Heart left ventricle (tissue), 16 donors: Measurements from ENCODE around the gene ASPG. TPM values are rescaled to one million over a fixed set of nuclear protein-coding genes. Genes with fewer than 3 reads are reported as not detected.

Experiments
- ATAC-seq, 4 donors: fragments of 200-7000 bp; cut with Tn5 transposase; one replicate each; pipeline ENCODE4 v1.9.1; 2020 to 2022; ENCODE audit warnings: moderate library complexity in 4 of 4, mild to moderate bottlenecking in 3 of 4, moderate number of reproducible peaks in 1 of 4
- DNase-seq, 5 donors: peaks; one replicate each; pipeline ENCODE4 v3.0.0-alpha.2; 2020
- H3K27ac ChIP-seq, 12 donors: fragments of 200-600 bp; sonication (generic) in 4 of 12; one replicate each; pipeline versions ENCODE4 v1.5.0 to v1.8.0; 2016 to 2022; ENCODE audit warnings: mild to moderate bottlenecking in 2 of 12
- H3K27me3 ChIP-seq, 9 donors: fragments of 200-600 bp; sonication (generic) in 2 of 9; one replicate each; pipeline versions ENCODE4 v1.5.1 to v1.8.0; 2016 to 2022; ENCODE audit warnings: mild to moderate bottlenecking in 3 of 9
- H3K36me3 ChIP-seq, 9 donors: fragments of 200-600 bp; sonication (generic) in 2 of 9; one replicate each; pipeline versions ENCODE4 v1.5.0 to v1.8.0; 2018 to 2022; ENCODE audit warnings: mild to moderate bottlenecking in 2 of 9
- H3K4me1 ChIP-seq, 12 donors: fragments of 200-600 bp; sonication (generic) in 4 of 12; one replicate each; pipeline versions ENCODE4 v1.5.0 to v1.8.0; 2016 to 2022; ENCODE audit warnings: mild to moderate bottlenecking in 3 of 12
- H3K4me3 ChIP-seq, 12 donors: fragments of 200-600 bp; sonication (generic) in 4 of 12; one replicate each; pipeline versions ENCODE4 v1.5.0 to v1.8.0; 2017 to 2022; ENCODE audit warnings: mild to moderate bottlenecking in 9 of 12, moderate library complexity in 4 of 12
- H3K9me3 ChIP-seq, 12 donors: fragments of 200-600 bp; sonication (generic) in 4 of 12; one replicate each; pipeline versions ENCODE4 v1.5.0 to v1.8.0; 2016 to 2022; ENCODE audit warnings: mild to moderate bottlenecking in 1 of 12
- POLR2A ChIP-seq, 2 donors: fragments of 450-650 bp; IDR thresholded peaks; one replicate each; pipeline ENCODE4 v1.6.1; 2017; ENCODE audit warnings: antibody characterized with exemption in 2 of 2, mild to moderate bottlenecking in 2 of 2, moderate library complexity in 2 of 2
- WGBS, 4 donors: extraction: QIAGEN DNeasy Blood & Tissue Kit in 2 of 4; methylation state at CpG; one replicate each; pipeline versions ENCODE4 v1.1.5 to v1.1.7; 2013 to 2018; 5-methylcytosine and 5-hydroxymethylcytosine counted together
- intact Hi-C, 10 donors: fragments of 100-400 bp; cut with DNase I; formaldehyde crosslinking; loops; one replicate each; pipeline versions ENCODE4 v1.11.1 to v1.14.2; 2022
- polyA plus RNA-seq, 2 donors: library from polyadenylated mRNA; stranded (reverse); fragments of 200-250 nt; gene quantifications; one replicate each; pipeline ENCODE4 v1.2.3, GENCODE V29; 2013
- total RNA-seq, 9 donors: library from RNA; depleted of rRNA in 2 of 9; stranded (reverse); fragments of >200 nt in 2 of 9; fragmentation: NEBNext Ultra II Directional in 3 of 9; extraction: Animal tissue kit (Norgen Biotek cat#: 25700) in 3 of 9; gene quantifications; one replicate each; pipeline versions ENCODE4 v1.1.0 to v1.2.4, GENCODE V29; 2016 to 2023
- TF ChIP-seq, protein P1 (sequence below), 12 donors: fragments of 200-600 bp; sonication (generic) in 4 of 12; IDR thresholded peaks; one replicate each; pipeline versions ENCODE4 v1.5.0 to v1.8.0; 2018 to 2022; ENCODE audit warnings: antibody characterized with exemption in 12 of 12, mild to moderate bottlenecking in 5 of 12
- donor health status: ischemic (EF 13 %, LVEDD 7.1; RV severe dilation, severe dysfunction).
- donor health status: healthy with polysubstance abuse.
- donor health status: DM: no; HTN: yes; CAD: no.
- donor health status: DM: no; HTN: no; CAD: no.
- donor health status: ischemic (EF 25% LVEDD 6.9; RV normal size, moderate dysfunction).
- donor health status: ischemic (EF 25% LVEDD 5.7; RV mildly dilated, moderate dysfunction).
- donor health status: healthy.
- donor health status: DM: yes; HTN: yes; CAD: no.
- donor health status: ischemic (EF 35%, LVEDD 5.7; RV mildly dilated, moderate dysfunction).
- donor health status: nonischemic (EF 11% LVEDD 7.7; RV severe dilation, severe dysfunction).
- donor health status: DM: yes; HTN: yes; CAD: no.
- donor health status: PGD.
- donor health status: ischemic (EF 29% LVEDD 5.4; RV normal size, mild dysfunction).
- donor health status: nonischemic (EF 23%, LVEDD 6.1; RV moderate dilation, normal function).

ASPG gene
- total and polyA plus RNA-seq, 11 donors: 3.2 to 54.6 (median 16.3) TPM

DNA sequence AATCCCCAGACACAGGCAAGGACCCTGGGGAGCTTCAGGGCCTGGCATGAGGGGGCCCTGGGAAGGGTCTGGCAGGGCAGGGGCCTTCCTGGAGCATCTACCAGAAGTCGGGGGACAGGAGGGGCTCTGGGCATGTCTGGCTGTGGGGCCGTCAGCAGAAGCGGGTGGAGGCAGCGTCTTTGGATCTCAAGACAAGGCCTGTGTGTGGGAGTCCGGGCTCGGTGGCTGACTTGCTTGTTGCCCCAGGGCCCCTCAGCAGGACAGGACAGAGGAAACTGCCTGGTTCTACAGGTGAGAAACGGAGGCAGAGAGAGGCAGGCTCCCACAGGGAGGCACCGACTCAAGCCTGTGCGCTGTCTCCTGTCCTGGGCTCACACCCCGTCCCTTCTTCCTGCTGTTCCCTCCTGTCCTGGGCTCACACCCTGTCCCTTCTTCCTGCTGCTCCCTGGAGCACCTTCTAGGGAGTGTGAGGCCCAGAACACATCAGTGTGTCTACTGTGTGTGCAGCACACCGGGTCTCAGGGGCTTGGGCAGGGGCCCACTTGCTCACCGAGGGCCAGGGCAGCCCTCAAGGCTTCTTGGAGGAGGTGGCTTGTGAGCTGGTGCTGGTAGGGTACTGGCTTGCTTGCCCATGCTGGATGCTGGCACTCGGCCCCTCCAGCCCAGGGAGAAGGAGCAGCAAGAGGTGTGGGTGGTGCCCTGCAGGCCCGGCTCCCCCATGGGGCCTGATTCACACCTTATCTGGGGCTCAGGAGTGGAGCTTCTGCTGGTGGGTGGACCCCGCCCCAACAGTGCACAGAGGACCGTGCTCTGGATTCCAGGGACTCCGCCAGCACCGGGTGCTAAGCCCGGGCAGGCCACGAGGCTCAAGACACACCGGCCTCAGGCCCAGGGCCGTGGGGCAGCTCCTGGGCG, 14.9 kb downstream of the ASPG start:
- H3K9me3 ChIP-seq: no peaks in the 10 kb centered on the region

DNA sequence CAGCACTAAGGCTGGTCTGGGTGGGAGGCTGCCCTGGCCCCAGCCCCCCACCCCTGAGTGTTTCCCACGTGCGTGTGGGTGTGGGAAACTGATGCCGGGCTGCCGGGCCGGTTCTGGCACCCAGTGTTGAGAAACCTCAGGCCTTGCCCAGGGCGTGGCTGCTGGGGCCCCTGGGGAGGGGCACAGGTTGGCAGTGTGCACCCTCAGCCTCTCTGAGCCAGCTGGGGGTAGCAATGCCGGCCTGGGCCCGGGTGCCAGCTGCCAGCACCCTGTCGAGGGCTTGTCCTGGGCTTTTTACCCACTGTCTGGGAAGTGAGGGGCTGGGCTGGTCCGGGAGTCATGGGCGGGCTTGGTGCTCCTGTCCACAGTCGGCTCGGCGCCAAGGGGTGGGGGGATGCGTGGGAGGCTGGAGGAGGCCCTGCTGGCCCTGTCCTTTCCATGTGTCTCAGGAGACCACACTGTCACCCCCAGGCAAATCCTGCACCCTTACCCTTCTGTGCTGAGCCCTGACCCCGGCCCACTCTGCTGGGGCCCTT, 15.7 kb downstream of the ASPG start:
- DNase-seq: peak in 2 of 5 donors; percentile 11 to 12
- Histone ChIP-seq H3K27me3 (peaks cover 0 to 13% (median 0%) of the 10 kb centered on the region in 9 donors), H3K36me3 (no peaks in the 10 kb centered on the region), H3K4me3 (no peak overlapping the region), H3K4me1 (no peaks in the 10 kb centered on the region), H3K9me3 (no peaks in the 10 kb centered on the region), H3K27ac (no peak overlapping the region)
- intact Hi-C loops: no loop called here
- ATAC-seq: no peak
- TF ChIP-seq POLR2A (IDR thresholded peaks at IDR 0.05): no peak
- TF ChIP-seq, protein P1, sequence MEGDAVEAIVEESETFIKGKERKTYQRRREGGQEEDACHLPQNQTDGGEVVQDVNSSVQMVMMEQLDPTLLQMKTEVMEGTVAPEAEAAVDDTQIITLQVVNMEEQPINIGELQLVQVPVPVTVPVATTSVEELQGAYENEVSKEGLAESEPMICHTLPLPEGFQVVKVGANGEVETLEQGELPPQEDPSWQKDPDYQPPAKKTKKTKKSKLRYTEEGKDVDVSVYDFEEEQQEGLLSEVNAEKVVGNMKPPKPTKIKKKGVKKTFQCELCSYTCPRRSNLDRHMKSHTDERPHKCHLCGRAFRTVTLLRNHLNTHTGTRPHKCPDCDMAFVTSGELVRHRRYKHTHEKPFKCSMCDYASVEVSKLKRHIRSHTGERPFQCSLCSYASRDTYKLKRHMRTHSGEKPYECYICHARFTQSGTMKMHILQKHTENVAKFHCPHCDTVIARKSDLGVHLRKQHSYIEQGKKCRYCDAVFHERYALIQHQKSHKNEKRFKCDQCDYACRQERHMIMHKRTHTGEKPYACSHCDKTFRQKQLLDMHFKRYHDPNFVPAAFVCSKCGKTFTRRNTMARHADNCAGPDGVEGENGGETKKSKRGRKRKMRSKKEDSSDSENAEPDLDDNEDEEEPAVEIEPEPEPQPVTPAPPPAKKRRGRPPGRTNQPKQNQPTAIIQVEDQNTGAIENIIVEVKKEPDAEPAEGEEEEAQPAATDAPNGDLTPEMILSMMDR (IDR thresholded peaks at IDR 0.05): no peak
- 77 to 80% (median 79%) methylated on average over 7 to 16 of the region's 16 CpGs for WGBS, 4 donors

More for the DNA sequence above, 14.9 kb downstream of the ASPG start:
- intact Hi-C loops: no loop called here
- 75 to 86% (median 78%) methylated on average over 10 to 23 of the region's 23 CpGs for WGBS, 4 donors
- Histone ChIP-seq H3K36me3 (no peaks in the 10 kb centered on the region), H3K27ac (no peak overlapping the region), H3K4me1 (no peaks in the 10 kb centered on the region), H3K4me3 (no peak overlapping the region), H3K27me3 (peaks cover 0 to 13% (median 0%) of the 10 kb centered on the region in 9 donors)
- TF ChIP-seq POLR2A (IDR thresholded peaks at IDR 0.05): no peak
- TF ChIP-seq, protein P1 (IDR thresholded peaks at IDR 0.05): no peak
- peak in 3 of 5 donors; percentile 17 to 37 (median 20) for DNase-seq
- no peak for ATAC-seq

DNA sequence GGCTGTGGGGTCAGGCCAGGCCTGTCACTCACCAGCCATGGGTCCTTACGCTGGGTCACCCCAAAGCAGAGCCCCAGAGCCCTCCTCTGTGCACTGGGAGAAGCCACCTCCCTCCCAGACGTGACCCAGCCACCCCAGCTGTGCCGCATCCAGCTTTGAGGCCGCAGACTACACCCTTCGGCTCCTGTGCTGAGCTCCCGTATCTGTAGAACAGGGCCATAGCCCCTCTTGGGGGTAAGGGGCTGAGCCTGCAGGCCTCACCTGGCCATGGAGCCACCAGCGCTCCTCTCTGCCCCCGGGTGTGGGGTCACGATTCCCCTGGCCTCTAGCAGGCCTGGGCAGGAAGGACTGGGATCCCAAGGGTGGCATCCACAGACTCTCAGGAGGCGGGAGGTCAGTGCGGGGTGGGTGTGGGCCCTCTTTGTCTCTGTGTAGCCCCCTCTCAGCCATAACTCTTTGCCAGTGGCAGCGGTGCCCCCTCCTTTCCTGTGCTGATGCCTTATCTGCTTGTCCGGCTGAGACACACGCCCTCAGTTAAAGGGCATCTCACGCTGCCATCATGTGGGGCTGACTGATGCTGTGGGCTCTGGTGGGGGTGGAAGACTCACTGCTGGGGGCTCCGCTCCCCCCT, 16.3 kb downstream of the ASPG start:
- 77 to 83% (median 79%) methylated on average over 14 to 16 of the region's 16 CpGs for WGBS, 4 donors
- H3K36me3 ChIP-seq: no peaks in the 10 kb centered on the region
- no peaks in the 10 kb centered on the region for H3K9me3 ChIP-seq
- peaks cover 0 to 13% (median 0%) of the 10 kb centered on the region in 9 donors for H3K27me3 ChIP-seq
- H3K4me1 ChIP-seq: no peaks in the 10 kb centered on the region
- H3K27ac ChIP-seq: no peak overlapping the region
- no peak for ATAC-seq
- TF ChIP-seq, protein P1 (IDR thresholded peaks at IDR 0.05): no peak
- TF ChIP-seq POLR2A (IDR thresholded peaks at IDR 0.05): no peak
- intact Hi-C loops: no loop called here
- peak in 3 of 5 donors; percentile 9 to 44 (median 15) for DNase-seq
- no peak overlapping the region for H3K4me3 ChIP-seq
